T1000 (cell line): Measurements from ENCODE around the gene GATA1.
"Not testable (repeated sequence)": the region's sequence is repeated elsewhere in the genome, so short reads cannot be mapped to it uniquely, and the experiment has no call there.

Experiments used
- DNase-seq: peaks from one replicate; lab custom pipeline; 2025; ENCODE audit warnings: mixed read lengths; lab: John Stamatoyannopoulos, UW

The GATA1 gene

DNA sequence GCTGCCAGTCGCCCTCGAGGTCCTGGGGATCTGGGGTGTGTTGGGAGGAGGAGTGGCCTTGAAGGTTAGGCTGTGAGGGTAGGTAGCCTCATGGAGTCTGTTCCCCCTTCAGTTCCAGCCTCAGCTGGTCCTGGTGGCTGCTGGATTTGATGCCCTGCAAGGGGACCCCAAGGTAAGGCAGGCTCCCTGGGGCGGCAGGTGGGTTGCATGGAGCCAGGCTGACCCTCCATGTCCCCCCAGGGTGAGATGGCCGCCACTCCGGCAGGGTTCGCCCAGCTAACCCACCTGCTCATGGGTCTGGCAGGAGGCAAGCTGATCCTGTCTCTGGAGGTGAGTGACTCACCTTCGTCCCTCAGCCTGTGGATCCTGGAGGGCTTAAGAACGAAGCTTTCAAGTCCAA is 28.3 kb downstream of the GATA1 start:
- DNase-seq: no peak

GRCh38 chrX:48815266-48815665 is 28.9 kb downstream of the GATA1 start:
- DNase-seq: no peak

GRCh38 chrX:48816014-48816810 is 29.8 kb downstream of the GATA1 start:
- DNase-seq: no peak

DNA sequence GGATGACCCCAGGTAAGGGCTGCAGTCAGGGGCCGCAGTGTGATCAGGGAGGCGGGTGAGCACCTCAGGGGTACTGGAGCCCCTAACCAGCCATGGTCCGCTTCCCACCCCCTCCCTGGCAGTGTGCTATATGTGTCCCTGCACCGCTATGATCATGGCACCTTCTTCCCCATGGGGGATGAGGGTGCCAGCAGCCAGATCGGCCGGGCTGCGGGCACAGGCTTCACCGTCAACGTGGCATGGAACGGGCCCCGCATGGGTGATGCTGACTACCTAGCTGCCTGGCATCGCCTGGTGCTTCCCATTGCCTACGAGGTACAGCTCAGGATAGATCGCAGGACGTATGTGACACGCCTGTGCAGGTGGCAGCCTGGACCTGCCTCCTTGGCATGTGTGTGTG is 31.7 kb downstream of the GATA1 start:
- DNase-seq: no peak

DNA sequence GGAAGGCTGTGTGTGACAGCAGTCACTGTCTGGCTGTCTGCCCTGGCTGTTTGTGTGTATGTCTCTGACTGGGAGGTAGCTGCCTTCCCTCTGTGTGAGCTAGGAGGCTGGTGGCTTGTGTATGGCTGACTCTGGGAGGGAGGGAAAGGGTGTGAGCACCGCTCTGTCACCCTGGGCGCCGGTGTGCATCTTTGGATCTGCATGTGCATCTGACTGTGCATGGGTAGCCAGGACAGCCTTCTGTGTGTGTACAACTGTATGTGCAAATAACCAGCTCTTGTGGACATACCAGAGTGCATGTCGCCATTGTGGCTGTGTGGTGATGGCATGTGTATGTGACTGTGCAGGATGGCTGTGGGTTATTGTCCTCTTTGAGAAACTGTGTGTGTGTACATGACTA is 32.5 kb downstream of the GATA1 start:
- no peak for DNase-seq

DNA sequence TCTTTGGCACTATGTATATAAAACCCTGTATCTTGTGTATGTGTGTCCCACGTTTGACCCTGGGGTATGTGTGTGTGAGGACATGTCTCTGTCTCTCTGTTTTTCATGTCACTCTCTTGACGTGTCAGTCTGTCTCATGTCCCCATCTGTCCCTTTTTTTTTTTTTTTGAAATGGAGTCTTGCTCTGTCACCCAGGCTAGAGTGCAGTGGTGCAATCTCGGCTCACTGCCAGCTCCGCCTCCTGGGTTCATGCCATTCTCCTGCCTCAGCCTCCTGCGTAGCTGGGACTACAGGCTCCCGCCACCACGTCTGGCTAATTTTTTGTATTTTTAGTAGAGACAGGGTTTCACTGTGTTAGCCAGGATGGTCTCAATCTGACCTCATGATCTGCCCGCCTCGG is 33.0 kb downstream of the GATA1 start:
- DNase-seq: not testable (repeated sequence)

DNA sequence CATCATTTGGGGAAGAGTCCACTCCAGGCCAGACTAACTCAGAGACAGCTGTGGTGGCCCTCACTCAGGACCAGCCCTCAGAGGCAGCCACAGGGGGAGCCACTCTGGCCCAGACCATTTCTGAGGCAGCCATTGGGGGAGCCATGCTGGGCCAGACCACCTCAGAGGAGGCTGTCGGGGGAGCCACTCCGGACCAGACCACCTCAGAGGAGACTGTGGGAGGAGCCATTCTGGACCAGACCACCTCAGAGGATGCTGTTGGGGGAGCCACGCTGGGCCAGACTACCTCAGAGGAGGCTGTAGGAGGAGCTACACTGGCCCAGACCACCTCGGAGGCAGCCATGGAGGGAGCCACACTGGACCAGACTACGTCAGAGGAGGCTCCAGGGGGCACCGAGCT is 36.7 kb downstream of the GATA1 start:
- no peak for DNase-seq

GRCh38 chrX:48824066-48824465 is 37.7 kb downstream of the GATA1 start:
- DNase-seq: no peak

GRCh38 chrX:48826135-48826875 is 39.9 kb downstream of the GATA1 start, which contains the start of gene ERAS:
TSS of gene ERAS (plus strand) at chrX:48826513. CDS start at chrX:48829124, 2,611 bp downstream.
- DNase-seq: no peak

- DNase-seq: no peak
Observed at GRCh38 chrX:48826876-48827653, 40.7 kb downstream of the GATA1 start.

- DNase-seq: no peak
Observed at GRCh38 chrX:48827654-48827968, 41.2 kb downstream of the GATA1 start.

- no peak for DNase-seq
Observed at GRCh38 chrX:48829016-48829735, 42.8 kb downstream of the GATA1 start.

DNA sequence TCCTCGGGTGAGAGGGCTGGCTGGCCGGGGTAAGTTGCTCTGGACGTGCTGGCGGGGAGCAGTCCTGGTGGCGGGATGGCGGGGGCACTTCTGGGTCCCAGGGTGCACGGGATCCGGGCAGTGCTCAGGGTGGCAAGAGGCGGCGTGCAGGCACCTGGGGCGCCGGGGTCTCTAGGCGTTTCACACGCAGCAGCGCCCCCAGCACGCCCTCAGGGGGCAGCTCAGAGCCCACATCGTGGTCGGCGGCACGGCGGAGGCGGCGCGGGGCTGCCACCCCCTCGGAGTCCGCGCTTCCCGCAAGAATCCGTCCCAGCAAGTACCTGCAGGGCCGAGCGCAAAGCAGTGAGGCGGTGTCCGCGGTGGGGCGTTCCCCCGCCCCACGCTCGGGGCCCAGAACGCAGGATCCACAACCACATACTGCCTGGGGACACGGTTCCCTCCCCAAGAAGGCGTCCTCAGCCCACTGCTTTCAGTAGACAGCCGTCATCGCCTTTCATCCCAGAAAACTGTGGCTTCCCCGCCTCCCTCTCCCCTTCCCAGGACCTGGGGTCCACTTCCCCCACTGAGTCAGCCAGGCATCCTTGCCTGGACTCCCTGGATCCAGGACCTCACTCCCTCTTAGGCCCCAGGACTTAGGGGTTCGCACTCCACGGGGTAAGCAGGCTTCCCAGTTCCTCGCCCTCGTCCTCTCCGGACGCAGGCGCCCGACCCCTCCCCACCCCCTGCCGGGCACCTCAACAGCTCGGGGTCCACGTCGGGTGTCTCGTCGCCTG is 44.9 kb downstream of the GATA1 start:
- no peak for DNase-seq

DNA sequence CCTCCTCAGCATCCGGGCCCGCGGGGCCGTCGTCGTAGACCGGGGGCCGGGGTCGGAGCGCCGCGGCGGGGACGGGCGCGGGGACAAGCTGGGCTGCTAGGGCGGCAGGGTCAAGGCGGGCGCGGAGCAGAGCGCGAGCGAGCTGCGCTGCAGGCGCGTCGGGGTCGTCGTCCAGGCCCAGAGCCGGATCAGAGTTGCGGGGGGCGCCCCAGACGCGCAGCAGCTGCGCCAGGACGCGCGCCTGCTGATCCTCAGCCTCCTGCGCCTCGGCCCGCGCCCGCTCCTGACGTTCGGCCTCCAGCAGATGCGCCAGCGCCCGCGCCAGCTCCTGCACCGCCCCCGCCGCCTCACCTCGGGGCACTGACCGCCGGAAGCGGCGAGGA is 45.5 kb downstream of the GATA1 start:
- no peak for DNase-seq

DNA sequence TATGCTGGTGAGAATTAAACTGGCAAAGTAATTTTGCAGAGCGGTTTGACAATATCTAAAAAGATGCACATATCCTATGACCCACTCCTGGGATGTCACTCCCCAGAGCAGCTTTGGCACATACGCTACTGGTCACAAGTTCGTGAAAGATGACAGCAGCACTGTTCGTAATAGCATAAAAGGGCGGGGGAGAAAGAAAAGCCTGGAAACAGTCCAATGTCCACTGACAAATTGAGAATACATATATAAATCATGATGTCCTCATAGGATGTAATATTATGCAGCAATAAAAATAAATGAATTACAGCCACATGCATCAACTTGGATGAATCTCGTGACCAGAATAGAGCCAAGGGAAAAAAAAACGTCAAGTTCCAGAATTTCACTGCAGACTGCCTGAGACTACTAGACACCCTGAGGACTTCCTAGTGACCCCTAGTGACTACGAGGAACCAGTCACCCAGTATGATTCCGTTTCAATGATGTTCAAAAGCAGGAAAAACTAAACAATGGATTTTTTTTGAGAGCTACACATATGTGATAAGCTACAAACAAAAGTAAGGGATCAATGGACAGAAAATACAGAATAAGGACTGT is 47.2 kb downstream of the GATA1 start:
- no peak for DNase-seq

DNA sequence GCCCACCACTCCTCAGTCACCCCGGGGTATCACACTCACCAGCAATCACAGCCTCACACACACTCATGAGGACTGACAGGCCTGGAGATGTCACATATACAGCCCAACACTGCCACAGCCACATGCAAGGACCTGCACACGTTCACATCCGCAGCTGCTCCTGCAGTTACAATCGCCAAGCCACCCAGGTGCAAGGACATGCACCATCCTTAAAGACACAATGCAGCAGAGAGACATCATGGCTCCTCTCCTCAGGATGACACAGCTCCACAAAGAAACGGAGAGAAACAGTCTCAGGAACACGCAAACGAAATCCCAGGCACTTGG is 48.0 kb downstream of the GATA1 start:
- DNase-seq: no peak

DNA sequence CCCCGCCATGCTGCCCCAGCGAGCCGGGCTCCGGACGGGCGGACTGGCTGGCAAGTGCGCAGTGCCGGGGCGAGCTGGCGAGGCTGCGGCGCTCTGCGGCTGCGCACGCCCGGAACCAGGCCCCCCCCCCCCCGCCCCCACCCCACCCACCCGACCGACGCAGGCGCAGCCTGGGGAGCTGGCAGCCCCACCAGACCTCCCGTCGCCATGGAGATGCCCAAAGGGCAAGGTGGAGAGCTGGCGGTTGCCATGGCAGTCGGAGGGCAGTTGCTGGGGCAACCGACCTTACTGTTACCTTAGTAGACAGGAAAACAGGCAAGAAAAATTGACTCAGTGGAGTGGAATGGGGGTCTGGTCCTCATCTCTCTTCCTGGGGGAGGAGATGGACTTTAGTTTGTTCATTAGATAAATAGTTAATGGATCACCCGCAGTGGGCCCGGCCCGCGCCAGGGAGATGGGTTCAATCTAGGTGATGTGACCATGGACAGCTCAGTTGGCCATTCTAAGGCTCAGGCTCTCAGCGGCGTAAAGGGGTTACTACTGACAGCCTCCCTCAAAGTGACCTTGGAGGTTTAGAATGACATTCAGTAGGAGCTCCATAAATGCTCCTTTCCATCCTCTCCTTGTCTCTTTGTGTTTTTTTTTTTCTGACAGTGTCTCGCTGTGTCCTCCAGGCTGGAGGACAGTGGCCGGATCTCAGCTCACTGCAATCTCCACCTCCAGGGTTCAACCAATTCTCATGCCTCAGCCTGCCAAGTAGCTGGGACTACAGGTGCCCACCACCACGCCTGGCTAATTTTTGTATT is 49.3 kb downstream of the GATA1 start, which contains the start of gene PCSK1N:
Gene PCSK1N, minus strand, starts transcription at position 87 of the 806 bp plus-strand sequence. Its CDS starts 78 bp downstream, at position 9.
- DNase-seq: no peak

- no peak for DNase-seq
Observed at GRCh38 chrX:48839686-48840085, 53.3 kb downstream of the GATA1 start.
